ENCODE measurements around the gene DNAAF1.
"Not testable (repeated sequence)": the region's sequence is repeated elsewhere in the genome, so short reads cannot be mapped to it uniquely, and the experiment has no call there.

DNAAF1 gene

GRCh38 chr16:84183911-84184591 is 38.9 kb downstream of the DNAAF1 start:
- DNase-seq (ENCODE audit: low read depth, low spot score): no peak

DNA sequence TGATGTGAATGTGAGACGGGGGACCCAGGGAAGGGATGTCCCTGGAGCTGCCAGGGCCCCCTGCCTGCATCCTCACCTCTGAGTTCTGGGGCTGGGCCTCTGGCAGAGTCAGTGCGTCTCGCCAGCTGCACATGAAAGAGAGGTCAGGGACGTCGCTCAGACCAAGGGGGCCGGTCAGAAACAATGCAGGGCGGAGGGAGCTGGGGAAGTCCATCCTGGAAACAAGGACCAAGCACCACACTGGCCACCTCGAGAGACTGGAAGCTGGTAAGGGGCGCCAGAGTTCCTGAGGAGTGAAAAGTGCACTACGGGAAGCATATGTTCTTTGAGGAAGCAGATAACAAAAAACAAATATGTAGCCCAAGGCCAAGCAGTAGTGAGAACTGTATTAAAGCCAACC is 39.7 kb downstream of the DNAAF1 start:
- DNase-seq (ENCODE audit: low read depth, low spot score): no peak

- DNase-seq (ENCODE audit: low read depth, low spot score): peak; percentile 79
Measured at GRCh38 chr16:84186685-84187437, 41.8 kb downstream of the DNAAF1 start, which contains the start of gene TAF1C. TSS of gene TAF1C (minus strand) at chr16:84187057. CDS start at chr16:84184988, 2,069 bp downstream.

GRCh38 chr16:84190731-84191388 is 45.8 kb downstream of the DNAAF1 start, which contains the start of gene ADAD2:
TSS of gene ADAD2 (plus strand) at chr16:84191157. CDS start at chr16:84191231, 74 bp downstream.
- no peak for DNase-seq (ENCODE audit: low read depth, low spot score)

DNA sequence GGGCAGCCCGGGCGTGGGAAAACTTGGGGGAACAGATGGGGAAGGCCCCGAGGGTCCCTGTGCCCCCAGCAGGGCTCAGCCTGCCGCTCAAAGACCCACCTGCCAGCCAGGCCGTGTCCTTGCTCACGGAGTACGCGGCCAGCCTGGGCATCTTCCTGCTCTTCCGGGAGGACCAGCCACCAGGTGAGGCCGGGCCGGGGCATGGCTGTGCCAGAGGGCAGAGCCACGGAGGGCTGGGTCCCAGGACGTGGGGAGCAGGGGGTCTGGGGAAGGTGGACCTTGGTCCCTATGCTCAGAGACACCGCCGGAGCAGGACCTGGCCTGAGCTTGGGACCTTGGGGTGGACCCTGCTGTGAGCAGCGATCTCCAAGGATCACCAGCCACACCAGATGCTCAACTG is 46.4 kb downstream of the DNAAF1 start:
- no peak for DNase-seq (ENCODE audit: low read depth, low spot score)

- no peak for DNase-seq (ENCODE audit: low read depth, low spot score)
Measured at GRCh38 chr16:84193480-84193879, 48.4 kb downstream of the DNAAF1 start.

- no peak for DNase-seq (ENCODE audit: low read depth, low spot score)
Measured at GRCh38 chr16:84194018-84194417, 48.9 kb downstream of the DNAAF1 start.

DNA sequence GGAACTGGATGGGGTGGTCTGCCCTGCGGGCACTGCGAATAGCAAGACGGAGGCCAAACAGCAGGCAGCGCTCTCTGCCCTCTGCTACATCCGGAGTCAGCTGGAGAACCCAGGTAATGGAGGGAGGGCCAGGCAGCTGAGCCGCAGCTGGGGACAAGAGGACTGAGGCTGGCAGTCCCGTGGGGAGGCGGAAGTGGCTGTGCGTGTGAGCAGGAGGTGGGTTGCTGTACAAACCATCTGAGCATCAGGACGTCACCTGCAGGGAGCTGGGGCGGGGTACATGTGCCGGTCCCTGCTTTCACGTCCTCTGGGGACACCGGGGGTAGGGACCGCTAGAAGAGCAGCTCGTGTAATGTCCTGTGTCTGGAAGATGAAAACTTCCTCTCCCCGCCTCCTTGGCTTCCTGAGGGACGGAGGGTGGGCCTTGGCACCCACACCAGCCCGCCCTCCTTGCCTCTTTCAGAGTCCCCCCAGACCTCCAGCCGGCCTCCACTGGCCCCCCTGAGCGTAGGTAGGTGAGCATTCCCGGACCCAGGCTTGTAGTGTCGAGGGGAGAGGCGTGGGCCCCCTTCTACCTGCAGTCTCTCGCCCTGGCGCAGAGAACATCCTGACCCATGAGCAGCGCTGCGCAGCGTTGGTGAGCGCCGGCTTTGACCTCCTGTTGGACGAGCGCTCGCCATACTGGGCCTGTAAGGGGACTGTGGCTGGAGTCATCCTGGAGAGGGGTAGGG is 49.5 kb downstream of the DNAAF1 start:
- DNase-seq (ENCODE audit: low read depth, low spot score): no peak

GRCh38 chr16:84195201-84196093 is 50.3 kb downstream of the DNAAF1 start:
- no peak for DNase-seq (ENCODE audit: low read depth, low spot score)

- no peak for DNase-seq (ENCODE audit: low read depth, low spot score)
Measured at GRCh38 chr16:84196101-84196500, 51.0 kb downstream of the DNAAF1 start.

- no peak for DNase-seq (ENCODE audit: low read depth, low spot score)
Measured at GRCh38 chr16:84196727-84197394, 51.8 kb downstream of the DNAAF1 start.

- DNase-seq (ENCODE audit: low read depth, low spot score): no peak
Measured at GRCh38 chr16:84197466-84198128, 52.5 kb downstream of the DNAAF1 start.

DNA sequence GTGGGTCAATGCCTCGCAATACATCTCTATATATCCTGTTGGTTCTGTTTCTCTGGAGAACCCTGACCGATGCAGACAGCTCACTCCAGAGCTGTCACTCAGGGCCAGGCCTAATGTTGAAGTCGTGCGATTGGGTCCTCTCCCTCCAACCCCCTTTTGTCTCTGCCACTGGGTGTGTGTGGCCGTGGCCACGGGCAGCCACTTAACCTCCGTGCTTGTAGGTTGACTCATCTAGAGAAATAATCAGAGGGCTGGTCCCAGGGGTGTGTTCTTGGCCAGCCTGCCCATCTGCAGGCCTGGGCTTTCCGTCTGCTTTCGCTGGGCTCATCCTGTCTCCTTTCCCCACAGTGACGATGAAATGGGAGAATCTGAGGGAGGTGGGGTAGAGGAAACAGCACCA is 53.3 kb downstream of the DNAAF1 start:
- DNase-seq (ENCODE audit: low read depth, low spot score): no peak

GRCh38 chr16:84199097-84199496 is 54.0 kb downstream of the DNAAF1 start:
- DNase-seq (ENCODE audit: low read depth, low spot score): no peak

- DNase-seq (ENCODE audit: low read depth, low spot score): no peak
Measured at GRCh38 chr16:84199861-84200260, 54.8 kb downstream of the DNAAF1 start.

- DNase-seq (ENCODE audit: low read depth, low spot score): not testable (repeated sequence)
Measured at GRCh38 chr16:84204551-84204950, 59.4 kb downstream of the DNAAF1 start.

- DNase-seq (ENCODE audit: low read depth, low spot score): not testable (repeated sequence)
Measured at GRCh38 chr16:84205123-84205522, 60.0 kb downstream of the DNAAF1 start.

- no peak for DNase-seq (ENCODE audit: low read depth, low spot score)
Measured at GRCh38 chr16:84205976-84206691, 61.0 kb downstream of the DNAAF1 start.

- no peak for DNase-seq (ENCODE audit: low read depth, low spot score)
Measured at GRCh38 chr16:84207251-84207650, 62.1 kb downstream of the DNAAF1 start.

All from activated CD4-positive, CD25-positive, alpha-beta regulatory T cell treated with anti-CD3 and anti-CD28 coated beads, Interleukin-2, amount 50 U/mL, for 16 hours (primary cell).